ENCODE measurements around the gene FERD3L. TPM values are rescaled to one million over a fixed set of nuclear protein-coding genes. Genes with fewer than 3 reads are reported as not detected.
A peak's percentile ranks its signal among the peaks of the same experiment; 100 is the strongest.

The FERD3L gene
- total RNA-seq, 4 donors from 2014 or later, result not detected

DNA sequence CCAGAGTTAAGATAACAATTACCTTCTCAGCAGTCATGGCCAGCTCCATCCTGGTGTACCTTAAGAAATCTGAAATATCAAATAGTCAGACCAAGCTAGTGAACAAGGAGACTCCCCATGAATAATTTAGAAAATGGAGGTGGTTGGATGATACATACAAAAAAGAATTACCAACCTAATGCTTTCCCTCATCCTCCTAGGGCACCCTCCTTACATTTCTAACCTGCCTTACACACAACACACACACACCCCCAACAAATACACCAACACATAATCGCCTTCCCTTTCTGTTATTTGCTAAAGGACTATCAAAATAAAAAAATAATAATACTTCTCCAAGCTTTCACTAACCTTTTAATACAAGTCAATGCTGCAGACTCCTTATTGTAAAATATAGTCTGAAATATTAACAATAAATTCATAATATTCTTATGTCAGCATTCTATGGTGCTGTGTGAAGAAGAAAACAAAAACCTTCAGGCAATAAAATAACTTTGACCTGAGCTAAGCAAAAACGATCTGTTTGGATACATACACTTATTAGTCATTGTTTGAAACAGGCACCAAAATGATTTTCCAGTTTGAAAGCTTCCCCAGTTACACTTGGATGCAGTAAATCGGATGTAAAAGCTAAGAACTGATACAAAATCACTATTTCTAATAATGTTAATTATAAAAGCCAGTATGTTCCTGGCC, 31.2 kb downstream of the FERD3L start:
- Histone ChIP-seq H3K36me3 (no peaks in the 10 kb centered on the region), H3K27ac (peak overlapping the region in 1 of 4 donors; percentile 12), H3K4me1 (peaks cover 0 to 52% (median 3%) of the 10 kb centered on the region in 3 donors), H3K4me3 (no peak overlapping the region), H3K9me3 (no peaks in the 10 kb centered on the region), H3K27me3 (peaks cover 83% of the 10 kb centered on the region)
- ATAC-seq, result no peak
- WGBS, 2 donors (ENCODE audit: low coverage in 1 of 2), result 34 to 54% methylated on average over 3 of the region's 3 CpGs
- TF ChIP-seq EP300 (IDR thresholded peaks at IDR 0.05), result no peak
- TF ChIP-seq POLR2A (IDR thresholded peaks at IDR 0.05), result no peak
- TF ChIP-seq, protein P1, sequence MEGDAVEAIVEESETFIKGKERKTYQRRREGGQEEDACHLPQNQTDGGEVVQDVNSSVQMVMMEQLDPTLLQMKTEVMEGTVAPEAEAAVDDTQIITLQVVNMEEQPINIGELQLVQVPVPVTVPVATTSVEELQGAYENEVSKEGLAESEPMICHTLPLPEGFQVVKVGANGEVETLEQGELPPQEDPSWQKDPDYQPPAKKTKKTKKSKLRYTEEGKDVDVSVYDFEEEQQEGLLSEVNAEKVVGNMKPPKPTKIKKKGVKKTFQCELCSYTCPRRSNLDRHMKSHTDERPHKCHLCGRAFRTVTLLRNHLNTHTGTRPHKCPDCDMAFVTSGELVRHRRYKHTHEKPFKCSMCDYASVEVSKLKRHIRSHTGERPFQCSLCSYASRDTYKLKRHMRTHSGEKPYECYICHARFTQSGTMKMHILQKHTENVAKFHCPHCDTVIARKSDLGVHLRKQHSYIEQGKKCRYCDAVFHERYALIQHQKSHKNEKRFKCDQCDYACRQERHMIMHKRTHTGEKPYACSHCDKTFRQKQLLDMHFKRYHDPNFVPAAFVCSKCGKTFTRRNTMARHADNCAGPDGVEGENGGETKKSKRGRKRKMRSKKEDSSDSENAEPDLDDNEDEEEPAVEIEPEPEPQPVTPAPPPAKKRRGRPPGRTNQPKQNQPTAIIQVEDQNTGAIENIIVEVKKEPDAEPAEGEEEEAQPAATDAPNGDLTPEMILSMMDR (IDR thresholded peaks at IDR 0.05), result no peak
- TF ChIP-seq POLR2AphosphoS5 (IDR thresholded peaks at IDR 0.05), result no peak

DNA sequence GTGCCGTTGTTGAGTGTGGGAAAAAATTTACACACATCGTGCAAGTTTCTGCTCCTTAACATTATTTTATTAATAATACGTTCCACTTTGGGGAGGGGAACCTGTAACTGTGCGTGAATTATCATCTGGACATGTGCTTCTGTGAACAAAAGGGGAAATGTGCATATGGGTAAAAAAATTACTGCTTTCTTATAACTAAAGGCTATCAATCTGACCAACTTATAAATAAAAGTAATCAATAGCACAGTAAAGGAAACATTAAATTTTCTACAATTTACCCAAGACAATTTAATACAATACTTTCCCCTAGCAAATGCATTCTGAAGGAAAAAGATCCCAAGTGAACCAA, 32.2 kb downstream of the FERD3L start:
- ATAC-seq, result no peak

DNA sequence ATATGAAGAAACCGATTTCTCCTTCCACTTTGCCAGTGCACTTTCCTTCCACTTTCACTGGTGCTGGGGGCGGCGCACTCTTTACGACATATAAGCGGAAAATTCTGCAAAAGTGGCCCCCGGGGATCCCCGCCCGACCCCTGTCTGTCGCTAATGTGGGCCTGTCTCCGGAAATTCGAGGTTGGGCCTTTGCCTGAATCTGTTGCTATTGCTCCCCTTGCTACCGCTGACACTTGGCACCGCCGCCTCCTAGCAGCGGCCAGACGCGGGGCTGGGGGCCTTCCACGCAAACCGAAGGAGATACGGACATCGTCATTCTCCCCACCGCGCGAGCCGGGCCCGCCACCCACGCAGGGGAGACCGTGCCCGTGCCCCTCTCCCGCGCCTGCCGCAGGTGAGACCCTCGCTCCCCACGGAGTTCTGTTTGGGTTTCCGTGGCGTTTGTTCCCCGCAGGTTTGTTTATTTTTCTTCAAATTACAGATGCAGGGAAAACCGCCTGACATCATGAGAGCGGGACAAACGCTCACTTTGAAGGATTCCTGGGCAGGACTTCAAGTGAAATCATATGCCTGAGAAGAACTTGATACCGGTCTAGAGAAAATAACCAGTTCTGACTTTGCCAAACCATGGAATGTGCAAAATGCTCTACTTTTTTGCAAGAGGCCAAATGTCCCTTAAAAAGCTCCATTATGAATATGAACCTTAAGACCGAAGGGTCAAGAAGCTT, 32.8 kb downstream of the FERD3L start:
- Histone ChIP-seq H3K27me3 (peaks cover 83% of the 10 kb centered on the region), H3K4me1 (peaks cover 0 to 46% (median 3%) of the 10 kb centered on the region in 3 donors), H3K27ac (peak overlapping the region in 3 of 4 donors; percentile 42 to 77 (median 43)), H3K4me3 (peak overlapping the region in 1 of 2 donors; percentile 36), H3K9me3 (no peaks in the 10 kb centered on the region), H3K36me3 (no peaks in the 10 kb centered on the region)
- no peak for ATAC-seq
- TF ChIP-seq POLR2A (IDR thresholded peaks at IDR 0.05) (no peak), EP300 (IDR thresholded peaks at IDR 0.05) (no peak)
- TF ChIP-seq, protein P1 (IDR thresholded peaks at IDR 0.05), result no peak
- 47 to 72% methylated on average over 7 to 21 of the region's 42 CpGs for WGBS, 2 donors (ENCODE audit: low coverage in 1 of 2)

More for the DNA sequence above, 32.2 kb downstream of the FERD3L start:
- H3K9me3 ChIP-seq, result no peaks in the 10 kb centered on the region
- H3K36me3 ChIP-seq, result no peaks in the 10 kb centered on the region
- peaks cover 83% of the 10 kb centered on the region for H3K27me3 ChIP-seq
- peaks cover 0 to 46% (median 3%) of the 10 kb centered on the region in 3 donors for H3K4me1 ChIP-seq
- H3K27ac ChIP-seq, result peak overlapping the region in 2 of 4 donors; percentile 9 to 77
- 64 to 70% methylated on average over 4 of the region's 4 CpGs for WGBS, 2 donors (ENCODE audit: low coverage in 1 of 2)
- TF ChIP-seq, protein P1 (IDR thresholded peaks at IDR 0.05), result no peak
- TF ChIP-seq POLR2A (IDR thresholded peaks at IDR 0.05) (no peak), POLR2AphosphoS5 (IDR thresholded peaks at IDR 0.05) (no peak), EP300 (IDR thresholded peaks at IDR 0.05) (no peak)
- no peak overlapping the region for H3K4me3 ChIP-seq

DNA sequence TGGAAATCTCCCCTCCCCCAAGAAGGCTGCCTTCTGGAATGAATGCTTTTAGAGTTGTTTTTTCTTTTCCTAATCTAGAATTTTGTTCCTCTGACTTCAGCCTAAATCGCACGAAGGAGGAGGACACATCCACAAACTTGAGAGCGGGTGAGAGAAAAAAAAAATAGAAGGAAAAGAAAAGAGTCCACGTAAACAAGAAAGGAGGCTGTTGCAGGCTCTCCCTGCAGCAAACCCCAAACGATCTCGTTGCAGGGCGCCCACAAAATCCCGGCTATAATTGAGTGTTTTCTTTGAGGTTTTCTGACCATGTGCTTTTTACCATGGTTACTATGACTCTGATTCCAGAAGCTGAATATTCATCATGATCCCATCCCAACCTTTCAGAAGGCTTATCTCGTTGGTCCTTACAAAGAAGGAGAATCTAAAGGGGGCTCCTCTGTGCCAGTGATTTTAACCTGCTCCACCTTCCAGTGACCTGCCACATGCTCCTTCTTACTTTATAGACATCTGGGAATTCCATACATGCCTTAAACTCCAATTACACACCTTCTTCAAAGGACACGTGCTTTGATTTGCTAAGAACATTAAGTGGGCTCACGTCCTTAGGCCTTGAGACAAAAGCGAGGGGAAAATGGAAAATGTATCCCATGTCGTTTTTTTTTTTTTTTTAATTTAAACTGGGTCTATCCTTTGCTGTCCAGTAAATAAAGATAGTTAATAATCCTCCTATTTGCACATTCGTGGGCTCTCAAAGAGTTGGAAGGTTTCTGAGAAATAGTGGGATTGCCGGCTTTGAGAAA, 33.5 kb downstream of the FERD3L start:
- Histone ChIP-seq H3K27ac (peak overlapping the region in 3 of 4 donors; percentile 42 to 77 (median 43)), H3K36me3 (no peaks in the 10 kb centered on the region), H3K9me3 (no peaks in the 10 kb centered on the region), H3K4me1 (peaks cover 0 to 48% (median 10%) of the 10 kb centered on the region in 3 donors), H3K4me3 (peak overlapping the region in 1 of 2 donors; percentile 36), H3K27me3 (peaks cover 84% of the 10 kb centered on the region)
- TF ChIP-seq, protein P1 (IDR thresholded peaks at IDR 0.05), result no peak
- no peak for TF ChIP-seq POLR2AphosphoS5 (IDR thresholded peaks at IDR 0.05)
- no peak for TF ChIP-seq EP300 (IDR thresholded peaks at IDR 0.05)
- no peak for TF ChIP-seq POLR2A (IDR thresholded peaks at IDR 0.05)
- ATAC-seq, result no peak
- WGBS, 2 donors (ENCODE audit: low coverage in 1 of 2), result 55 to 77% methylated on average over 13 to 15 of the region's 15 CpGs

All from gastroesophageal sphincter (tissue), 4 donors.